T-cell (primary cell): ENCODE measurements around the gene PCK2. TPM values are rescaled to one million over a fixed set of nuclear protein-coding genes. Genes with fewer than 3 reads are reported as not detected.

ENCODE experiments used
- ATAC-seq, 4 experiments: fragments of 200-7000 bp in 3 of 4; fragments of 150-1000 bp in 1 of 4; cut with Tn5 transposase; replicated peaks in 1 of 4; 1 replicate in 3 of 4; 2 replicates in 1 of 4; pipeline ENCODE4 v1.10.0; 2021; ENCODE audit warnings: moderate library complexity in 3 of 4, mild to moderate bottlenecking in 2 of 4, moderate number of reproducible peaks in 1 of 4
- CTCF ChIA-PET, 2 donors: fragments of 300-600 bp; sonication (Branson Sonifier 250); formaldehyde crosslinking; loops; one replicate each; lab custom pipeline; 2022; ENCODE audit warnings: antibody characterized with exemption in 2 of 2; lab: Charles Lee
- POLR2A ChIA-PET, 2 donors: fragments of 300-600 bp; sonication (Branson Sonifier 250); formaldehyde crosslinking; loops; one replicate each; lab custom pipeline; 2022; ENCODE audit warnings: antibody characterized with exemption in 2 of 2; lab: Charles Lee
- DNase-seq, 35 experiments: peaks; one replicate each; pipeline versions ENCODE4 v3.0.0 to v3.0.0-alpha.2; 2013 to 2023
- H3K27ac ChIP-seq: one replicate; pipeline ENCODE4 v1.5.1; 2013; ENCODE audit warnings: low read length
- H3K27me3 ChIP-seq, 2 experiments: replicated peaks in 1 of 2; 1 replicate in 1 of 2; 2 replicates in 1 of 2; pipeline versions ENCODE4 v1.6.1 to v1.7.0; 2013; ENCODE audit warnings: low read length in 1 of 2, mixed read lengths in 1 of 2; ENCODE audit not compliant: control insufficient read depth in 2 of 2, insufficient read depth in 2 of 2; ENCODE audit errors: extremely low read depth in 1 of 2
- H3K36me3 ChIP-seq, 2 donors: 1 replicate in 1 of 2; 2 replicates in 1 of 2; pipeline versions ENCODE4 v1.6.1 to v1.7.0; 2013; ENCODE audit warnings: low read length in 1 of 2; ENCODE audit not compliant: control insufficient read depth in 2 of 2, insufficient read depth in 1 of 2; ENCODE audit errors: extremely low read depth in 1 of 2
- H3K4me1 ChIP-seq, 2 experiments: 1 replicate in 1 of 2; 2 replicates in 1 of 2; pipeline versions ENCODE4 v1.6.1 to v1.7.0; 2013; ENCODE audit warnings: low read length in 2 of 2, mixed read lengths in 1 of 2; ENCODE audit not compliant: insufficient read depth in 2 of 2, control insufficient read depth in 1 of 2; ENCODE audit errors: extremely low read depth in 1 of 2
- H3K4me3 ChIP-seq, 2 donors: 1 replicate in 1 of 2; 2 replicates in 1 of 2; pipeline versions ENCODE4 v1.5.1 to v1.7.0; 2013; ENCODE audit warnings: mild to moderate bottlenecking in 2 of 2, low read length in 1 of 2, moderate library complexity in 1 of 2; ENCODE audit not compliant: control insufficient read depth in 1 of 2; ENCODE audit errors: extremely low read depth in 1 of 2
- H3K9me3 ChIP-seq: 2 replicates; pipeline ENCODE4 v1.7.0; 2013
- H3K27ac Mint-ChIP-seq, 2 donors: one replicate each; pipeline ENCODE4 v1.8.0; 2020 to 2021; ENCODE audit warnings: mild to moderate bottlenecking in 2 of 2, mixed read lengths in 2 of 2
- H3K27me3 Mint-ChIP-seq, 2 donors: one replicate each; pipeline ENCODE4 v1.8.0; 2021 to 2022; ENCODE audit warnings: mixed read lengths in 2 of 2
- H3K36me3 Mint-ChIP-seq: one replicate; pipeline ENCODE4 v1.8.0; 2021; ENCODE audit warnings: mixed read lengths
- H3K4me1 Mint-ChIP-seq, 3 donors: one replicate each; pipeline ENCODE4 v1.8.0; 2020 to 2022; ENCODE audit warnings: mixed read lengths in 3 of 3, mild to moderate bottlenecking in 1 of 3
- H3K4me3 Mint-ChIP-seq, 3 donors: one replicate each; pipeline ENCODE4 v1.8.0; 2020 to 2022; ENCODE audit warnings: mild to moderate bottlenecking in 3 of 3, mixed read lengths in 3 of 3, moderate library complexity in 3 of 3
- H3K9me3 Mint-ChIP-seq, 3 donors: one replicate each; pipeline ENCODE4 v1.8.0; 2020 to 2022; ENCODE audit warnings: mixed read lengths in 3 of 3
- WGBS: methylation state at CpG from one replicate; pipeline ENCODE4 v1.1.5; 2013; ENCODE audit warnings: missing lambda C conversion rate; ENCODE audit not compliant: insufficient coverage; 5-methylcytosine and 5-hydroxymethylcytosine counted together
- total RNA-seq, 35 experiments: library from RNA in 6 of 35; stranded (reverse) in 6 of 35; fragments of 120-200 nt in 1 of 35; gene quantifications; one replicate each; pipeline versions ENCODE4 v1.2.1 to v1.2.4 and lab custom pipeline; 2013 to 2026

PCK2 gene
- total RNA-seq, 5 donors from 2014 or later (not counting 1 experiment from before 2014, with no cell fraction given), result 11.8 to 35.5 (median 29.4) TPM

- H3K4me1 ChIP-seq, result peaks cover 5 to 26% of the 10 kb centered on the region in 2 experiments
- no peaks in the 10 kb centered on the region for H3K27me3 ChIP-seq
- peak overlapping the region; percentile 91 to 98 for H3K27ac Mint-ChIP-seq
- no peaks in the 10 kb centered on the region for H3K9me3 ChIP-seq
- H3K36me3 ChIP-seq, result peaks cover 0 to under 1% of the 10 kb centered on the region in 2 donors
- H3K9me3 Mint-ChIP-seq, result no peaks in the 10 kb centered on the region
- H3K36me3 Mint-ChIP-seq, result peaks cover 4% of the 10 kb centered on the region
- H3K4me1 Mint-ChIP-seq, result peaks cover 28 to 46% (median 39%) of the 10 kb centered on the region in 3 donors
- peak overlapping the region; percentile 93 to 97 (median 96) for H3K4me3 Mint-ChIP-seq
- H3K27ac ChIP-seq, result no peak overlapping the region
- ATAC-seq (no peak), DNase-seq (no peak)
- H3K4me3 ChIP-seq, result no peak overlapping the region
- ChIA-PET CTCF (interaction anchor here (1.0 to 7.6 kb wide), 3 partner anchors 11 to 22 kb away, joined by 5 to 96 read pairs (median 17); partner anchors contain the start of genes DCAF11 (in 1 of the 2) and NRL (in 1 of the 2)), POLR2A (interaction anchor here in 1 of 2 donors (0.6 kb wide), 2 partner anchors 12 to 15 kb away, joined by 3 read pairs; no protein-coding TSS in a partner anchor)
- H3K27me3 Mint-ChIP-seq, result no peaks in the 10 kb centered on the region
Measured at GRCh38 chr14:24092110-24092504, 2.0 kb upstream of the PCK2 start.

DNA sequence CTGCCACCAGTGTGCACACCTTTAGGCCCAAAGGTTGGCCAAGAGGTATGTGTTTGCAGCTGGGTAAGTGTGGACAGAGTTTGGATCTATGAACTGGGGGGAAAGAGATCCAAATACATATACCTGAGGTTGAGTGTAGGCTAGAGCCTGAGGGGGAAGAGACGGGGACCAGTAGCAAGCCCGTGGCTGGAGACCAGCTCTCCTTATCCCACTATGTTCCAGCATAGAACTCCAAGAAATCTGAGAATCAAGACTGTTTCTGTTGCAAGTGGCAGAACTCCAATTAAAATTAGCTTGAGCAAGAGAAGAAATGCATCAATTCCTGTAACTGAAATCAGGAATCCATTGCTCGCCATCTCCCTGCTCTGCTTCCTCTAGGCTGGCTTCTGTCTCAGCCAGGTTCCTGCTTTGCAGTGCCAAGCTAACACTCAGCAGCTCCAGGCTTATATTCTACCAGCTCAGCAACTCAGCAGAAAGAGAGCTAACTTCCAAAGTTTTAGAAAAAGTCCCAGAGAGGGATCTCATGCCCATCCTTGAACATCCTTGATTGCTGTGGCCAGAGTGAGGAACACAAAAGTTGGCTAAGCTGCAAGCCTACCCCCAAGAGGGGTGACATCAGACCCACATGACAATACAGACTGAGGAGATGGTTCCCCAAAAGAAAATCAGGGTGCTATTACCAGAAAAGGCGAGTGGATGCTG lies 1.5 kb upstream of the PCK2 start:
- H3K4me1 Mint-ChIP-seq, result peaks cover 28 to 46% (median 39%) of the 10 kb centered on the region in 3 donors

DNA sequence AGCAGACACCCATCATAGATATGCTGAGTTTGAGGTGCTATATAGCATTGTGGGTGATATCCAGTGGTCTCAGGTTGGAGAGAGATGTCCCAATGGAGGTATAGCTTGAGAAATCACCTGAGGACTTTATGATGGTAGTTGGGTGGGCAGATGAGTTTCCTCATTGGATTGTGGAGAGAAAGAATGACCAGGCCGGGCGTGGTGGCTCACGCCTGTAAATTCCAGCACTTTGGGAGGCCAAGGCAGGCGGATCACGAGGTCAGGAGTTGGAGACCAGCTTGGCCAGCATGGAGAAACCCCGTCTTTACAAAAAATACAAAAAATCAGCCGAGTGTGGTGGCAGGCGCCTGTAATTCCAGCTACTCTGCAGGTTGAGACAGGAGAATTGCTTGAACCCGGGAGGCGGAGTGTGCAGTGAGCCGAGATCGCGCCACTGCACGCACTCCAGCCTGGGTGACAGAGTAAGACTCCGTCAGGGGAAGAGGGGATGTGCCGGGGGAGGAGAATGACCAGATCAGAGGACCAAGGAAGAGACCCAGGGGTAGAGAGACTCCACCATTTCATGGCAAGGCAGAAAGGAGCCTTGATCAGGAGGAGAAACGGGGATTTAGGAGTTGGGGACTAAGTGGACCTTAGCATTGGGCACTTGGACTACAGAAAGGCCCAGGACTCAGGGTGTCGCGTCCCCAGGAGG lies 757 bp upstream of the PCK2 start:
- Histone ChIP-seq H3K9me3 (no peaks in the 10 kb centered on the region), H3K36me3 (peaks cover 2 to 5% of the 10 kb centered on the region in 2 donors), H3K4me3 (peak overlapping the region; percentile 79 to 92), H3K4me1 (peaks cover 5 to 26% of the 10 kb centered on the region in 2 experiments), H3K27ac (peak overlapping the region; percentile 83), H3K27me3 (no peaks in the 10 kb centered on the region)
- no peaks in the 10 kb centered on the region for H3K27me3 Mint-ChIP-seq
- no peak for ATAC-seq
- H3K4me3 Mint-ChIP-seq, result peak overlapping the region; percentile 93 to 97 (median 96)
- H3K4me1 Mint-ChIP-seq, result peaks cover 28 to 46% (median 39%) of the 10 kb centered on the region in 3 donors
- H3K36me3 Mint-ChIP-seq, result peaks cover 4% of the 10 kb centered on the region
- peak overlapping the region; percentile 91 to 98 for H3K27ac Mint-ChIP-seq
- no peaks in the 10 kb centered on the region for H3K9me3 Mint-ChIP-seq
- no peak for DNase-seq
- POLR2A ChIA-PET, result interaction anchor here in 1 of 2 donors (0.6 to 0.7 kb wide), 3 partner anchors 10 to 790 kb away, joined by 3 to 4 read pairs (median 3); no protein-coding TSS in a partner anchor
- WGBS, result 89% methylated on average over 18 of the region's 19 CpGs
- CTCF ChIA-PET, result interaction anchor here in 1 of 2 donors (1.0 to 7.6 kb wide), 2 partner anchors 15 to 21 kb away, joined by 5 to 96 read pairs; partner anchors contain the start of genes DCAF11 and NRL

More for the DNA sequence above, 1.5 kb upstream of the PCK2 start:
- Mint-ChIP-seq H3K9me3 (no peaks in the 10 kb centered on the region), H3K4me3 (peak overlapping the region; percentile 93 to 97 (median 96)), H3K27ac (peak overlapping the region; percentile 91 to 98), H3K36me3 (peaks cover 4% of the 10 kb centered on the region), H3K27me3 (no peaks in the 10 kb centered on the region)
- DNase-seq, result no peak
- ChIA-PET POLR2A (interaction anchor here in 1 of 2 donors (0.7 kb wide), 1 partner anchor 790 kb away, joined by 3 read pairs; no protein-coding TSS in a partner anchor), CTCF (interaction anchor here in 1 of 2 donors (1.0 to 7.6 kb wide), 2 partner anchors 16 to 22 kb away, joined by 5 to 96 read pairs; partner anchors contain the start of genes DCAF11 and NRL)
- Histone ChIP-seq H3K36me3 (peaks cover 0 to 2% of the 10 kb centered on the region in 2 donors), H3K27ac (no peak overlapping the region), H3K4me1 (peaks cover 5 to 26% of the 10 kb centered on the region in 2 experiments), H3K9me3 (no peaks in the 10 kb centered on the region), H3K27me3 (no peaks in the 10 kb centered on the region), H3K4me3 (no peak overlapping the region)
- 100% methylated on average over 2 of the region's 4 CpGs for WGBS
- no peak for ATAC-seq

DNA sequence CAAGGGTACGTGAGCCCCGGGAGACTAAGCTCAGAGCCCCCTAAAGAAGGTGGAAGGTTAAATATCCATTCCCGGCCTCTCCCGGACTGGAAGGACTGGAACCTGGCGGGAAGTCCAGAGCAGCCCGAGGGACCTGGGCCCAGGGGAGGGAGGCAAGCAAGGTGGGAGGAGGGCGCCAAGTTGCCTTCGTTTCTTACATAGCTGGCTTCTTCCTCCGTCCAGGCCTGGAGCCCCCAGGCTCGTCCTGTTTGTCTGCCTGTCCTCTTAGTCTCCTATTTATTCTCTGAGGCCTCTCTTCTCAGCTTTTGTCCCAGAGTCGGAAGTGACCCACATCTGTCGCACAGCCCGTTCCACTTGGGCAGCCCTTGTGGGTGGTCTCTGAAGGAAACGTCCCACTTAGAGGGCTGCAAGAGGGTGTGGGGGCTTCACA lies 745 bp downstream of the PCK2 start:
- H3K9me3 Mint-ChIP-seq, result no peaks in the 10 kb centered on the region
- DNase-seq (peak in 3 of 35 experiments; percentile 2 to 24 (median 13)), ATAC-seq (peak in 3 of 4 experiments; percentile 4 to 12 (median 11))
- H3K9me3 ChIP-seq, result no peaks in the 10 kb centered on the region
- H3K4me1 ChIP-seq, result peaks cover 5 to 26% of the 10 kb centered on the region in 2 experiments
- H3K27me3 Mint-ChIP-seq, result no peaks in the 10 kb centered on the region
- peaks cover 9% of the 10 kb centered on the region for H3K36me3 Mint-ChIP-seq
- peak overlapping the region; percentile 98 for H3K27ac Mint-ChIP-seq
- CTCF ChIA-PET, result interaction anchor here (0.9 to 7.6 kb wide), 3 partner anchors 14 to 15 kb away, joined by 4 to 96 read pairs (median 11); no protein-coding TSS in a partner anchor
- peak overlapping the region; percentile 79 to 92 for H3K4me3 ChIP-seq
- peaks cover 28 to 41% (median 38%) of the 10 kb centered on the region in 3 donors for H3K4me1 Mint-ChIP-seq
- H3K27me3 ChIP-seq, result no peaks in the 10 kb centered on the region
- H3K36me3 ChIP-seq, result peaks cover 10 to 17% of the 10 kb centered on the region in 2 donors
- peak overlapping the region; percentile 93 to 97 (median 96) for H3K4me3 Mint-ChIP-seq
- H3K27ac ChIP-seq, result peak overlapping the region; percentile 83
- POLR2A ChIA-PET, result interaction anchor here (0.6 to 1.2 kb wide), 3 partner anchors 14 to 148 kb away, joined by 3 read pairs; partner anchors contain the start of gene TINF2 (in 1 of the 2)
- 0% methylated on average over 13 of the region's 14 CpGs for WGBS

DNA sequence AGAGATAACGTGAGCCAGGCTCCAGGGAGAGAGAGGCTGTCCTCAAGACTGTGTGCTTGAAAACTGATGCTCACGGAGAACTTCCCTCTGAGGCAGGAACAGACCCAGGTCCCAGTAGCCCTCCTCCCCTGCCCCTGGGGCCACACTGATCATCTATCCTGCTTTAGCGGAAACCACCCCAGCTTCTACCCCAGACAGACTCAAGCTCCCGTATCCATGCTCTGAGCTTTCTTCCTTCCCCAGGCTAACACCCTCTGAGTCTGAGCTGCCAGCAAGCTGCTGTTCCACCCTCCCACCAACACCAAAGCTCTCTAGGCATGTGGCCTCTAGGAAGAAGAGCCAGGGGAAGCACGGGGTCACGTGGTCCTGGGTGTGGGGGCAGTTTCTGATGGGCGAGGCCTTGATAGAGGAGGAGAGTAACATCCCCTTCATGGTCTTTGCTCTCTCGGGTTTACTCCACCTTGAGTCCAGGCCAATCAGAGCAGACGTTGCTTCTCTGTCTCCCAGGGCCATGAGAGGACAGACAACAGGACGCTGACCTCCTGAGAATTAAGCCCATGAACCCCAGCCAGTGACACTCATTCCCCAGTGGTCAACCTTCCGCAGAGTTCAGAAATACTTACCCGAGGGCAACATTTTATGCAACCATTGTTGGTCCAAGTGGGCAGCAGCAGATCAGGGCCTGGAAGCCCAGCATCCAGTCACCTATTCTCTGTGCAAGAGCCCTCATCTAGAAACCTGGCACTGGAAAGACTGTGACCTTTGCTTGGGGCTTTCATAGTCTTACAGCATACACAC lies 1.4 kb downstream of the PCK2 start:
- peak in 1 of 4 experiments; percentile 15 for ATAC-seq
- H3K27ac Mint-ChIP-seq, result peak overlapping the region; percentile 98
- peaks cover 5 to 23% of the 10 kb centered on the region in 2 experiments for H3K4me1 ChIP-seq

More for the DNA sequence above, 1.4 kb downstream of the PCK2 start:
- Mint-ChIP-seq H3K27me3 (no peaks in the 10 kb centered on the region), H3K4me1 (peaks cover 26 to 36% (median 35%) of the 10 kb centered on the region in 3 donors), H3K4me3 (peak overlapping the region; percentile 93 to 97 (median 96)), H3K36me3 (peaks cover 16% of the 10 kb centered on the region), H3K9me3 (no peaks in the 10 kb centered on the region)
- Histone ChIP-seq H3K9me3 (no peaks in the 10 kb centered on the region), H3K4me3 (peak overlapping the region; percentile 79 to 92), H3K27me3 (no peaks in the 10 kb centered on the region), H3K27ac (peak overlapping the region; percentile 83), H3K36me3 (peaks cover 10 to 23% of the 10 kb centered on the region in 2 donors)
- ChIA-PET POLR2A (interaction anchor here (0.6 to 1.2 kb wide), 3 partner anchors 13 to 147 kb away, joined by 3 read pairs; partner anchors contain the start of gene TINF2 (in 1 of the 2)), CTCF (interaction anchor here (0.9 to 7.6 kb wide), 3 partner anchors 13 to 15 kb away, joined by 4 to 96 read pairs (median 11); no protein-coding TSS in a partner anchor)
- peak in 7 of 35 experiments; percentile 11 to 44 (median 18) for DNase-seq
- 34% methylated on average over 9 of the region's 12 CpGs for WGBS
